Ecto neural progenitor cell (in vitro differentiated cells): Measurements from ENCODE around the gene HIPK4.
A peak's percentile ranks its signal among the peaks of the same experiment; 100 is the strongest.
"Not testable (repeated sequence)": the region's sequence is repeated elsewhere in the genome, so short reads cannot be mapped to it uniquely, and the experiment has no call there.

Source experiments
- DNase-seq: peaks from one replicate; pipeline ENCODE4 v3.0.0-alpha.2; 2018; ENCODE audit warnings: low spot score

The HIPK4 gene

GRCh38 chr19:40390084-40390742 lies at the start of gene HIPK4:
TSS of gene HIPK4 (minus strand) at chr19:40390181. CDS start at chr19:40389902, 279 bp downstream.
- no peak for DNase-seq

- DNase-seq, result no peak
These were observed 48.3 kb upstream of the HIPK4 start for GRCh38 chr19:40438284-40438683.

- peak; percentile 85 for DNase-seq
These were observed 43.6 kb upstream of the HIPK4 start for GRCh38 chr19:40433391-40434216.

GRCh38 chr19:40432760-40433159 lies 42.8 kb upstream of the HIPK4 start:
- not testable (repeated sequence) for DNase-seq

GRCh38 chr19:40431698-40432097 lies 41.7 kb upstream of the HIPK4 start:
- DNase-seq, result no peak

GRCh38 chr19:40430242-40430641 lies 40.3 kb upstream of the HIPK4 start:
- not testable (repeated sequence) for DNase-seq

- not testable (repeated sequence) for DNase-seq
These were observed 38.2 kb upstream of the HIPK4 start for GRCh38 chr19:40428197-40428596.

- peak; percentile 100 for DNase-seq
These were observed 35.7 kb upstream of the HIPK4 start, which contains the start of gene SERTAD1 for GRCh38 chr19:40425450-40426287. TSS of gene SERTAD1 (minus strand) at chr19:40425992. CDS start at chr19:40423546, 2,446 bp downstream.

GRCh38 chr19:40424637-40425449 lies 34.9 kb upstream of the HIPK4 start:
- DNase-seq, result no peak

- no peak for DNase-seq
These were observed 34.0 kb upstream of the HIPK4 start for GRCh38 chr19:40423938-40424337.

GRCh38 chr19:40422748-40423566 lies 33.0 kb upstream of the HIPK4 start:
- no peak for DNase-seq

- no peak for DNase-seq
These were observed 32.2 kb upstream of the HIPK4 start for GRCh38 chr19:40421993-40422747.

- peak; percentile 94 for DNase-seq
These were observed 31.1 kb upstream of the HIPK4 start for GRCh38 chr19:40420766-40421765.

- DNase-seq, result no peak
These were observed 30.4 kb upstream of the HIPK4 start for GRCh38 chr19:40420451-40420765.

GRCh38 chr19:40419780-40420179 lies 29.8 kb upstream of the HIPK4 start:
- no peak for DNase-seq

- no peak for DNase-seq
These were observed 29.2 kb upstream of the HIPK4 start for GRCh38 chr19:40419066-40419612.

- DNase-seq, result no peak
These were observed 28.1 kb upstream of the HIPK4 start for GRCh38 chr19:40418040-40418439.

- DNase-seq, result peak; percentile 51
These were observed 27.6 kb upstream of the HIPK4 start for GRCh38 chr19:40417643-40417981.
